Tibial nerve (tissue), 4 donors: ENCODE data around the gene LRRC8D.

Experiments
- CTCF ChIP-seq, 5 experiments: fragments of 200-600 bp in 3 of 5; fragments of 450-650 bp in 2 of 5; sonication (generic) in 3 of 5; IDR thresholded peaks; one replicate each; pipeline ENCODE4 v1.5.1; 2016 to 2019; ENCODE audit warnings: antibody characterized with exemption in 5 of 5, mild to moderate bottlenecking in 3 of 5, moderate library complexity in 2 of 5
- EP300 ChIP-seq, 2 donors: sonication (generic); formaldehyde crosslinking; IDR thresholded peaks; one replicate each; pipeline ENCODE4 v1.6.1; 2017; ENCODE audit warnings: antibody characterized with exemption in 2 of 2, mild to moderate bottlenecking in 1 of 2
- POLR2A ChIP-seq, 2 donors: fragments of 450-650 bp; IDR thresholded peaks; one replicate each; pipeline ENCODE4 v1.6.1; 2017; ENCODE audit warnings: antibody characterized with exemption in 2 of 2, mild to moderate bottlenecking in 2 of 2, moderate library complexity in 2 of 2

- no peak for TF ChIP-seq CTCF (IDR thresholded peaks at IDR 0.05)
- TF ChIP-seq POLR2A (IDR thresholded peaks at IDR 0.05), result no peak
- TF ChIP-seq EP300 (IDR thresholded peaks at IDR 0.05), result no peak
Measured at GRCh38 chr1:89889323-89889615, 68.4 kb downstream of the LRRC8D start.
